Adipocyte (in vitro differentiated cells): ENCODE measurements around the gene HOXB8.

Experiments
- DNase-seq: peaks from one replicate; pipeline ENCODE4 v3.0.0-alpha.2; 2015; ENCODE audit warnings: low read depth
- H3K27me3 ChIP-seq: replicated peaks from 2 replicates; pipeline ENCODE4 v1.7.0; 2013; ENCODE audit warnings: mild to moderate bottlenecking, low read length, moderate library complexity; ENCODE audit not compliant: control insufficient read depth, insufficient read depth
- H3K36me3 ChIP-seq: 2 replicates; pipeline ENCODE4 v1.7.0; 2013; ENCODE audit warnings: low read length, mild to moderate bottlenecking, moderate library complexity; ENCODE audit not compliant: control insufficient read depth, insufficient read depth, severe bottlenecking
- H3K4me1 ChIP-seq: 2 replicates; pipeline ENCODE4 v1.7.0; 2013; ENCODE audit warnings: mild to moderate bottlenecking, low read length, moderate library complexity; ENCODE audit not compliant: control insufficient read depth, insufficient read depth
- H3K4me3 ChIP-seq: 2 replicates; pipeline ENCODE4 v1.7.0; 2013; ENCODE audit warnings: mild to moderate bottlenecking, low read length, moderate library complexity
- H3K9ac ChIP-seq: 2 replicates; pipeline ENCODE4 v1.7.0; 2013; ENCODE audit warnings: mild to moderate bottlenecking, low read length, moderate library complexity
- H3K9me3 ChIP-seq: 2 replicates; pipeline ENCODE4 v1.7.0; 2013; ENCODE audit warnings: mild to moderate bottlenecking, low read length, moderate library complexity; ENCODE audit not compliant: control insufficient read depth

Gene HOXB8

GRCh38 chr17:48579760-48580554 is 35.1 kb downstream of the HOXB8 start:
- Histone ChIP-seq H3K9me3 (no peaks in the 10 kb centered on the region), H3K4me3 (peak overlapping the region; percentile 90), H3K36me3 (no peaks in the 10 kb centered on the region), H3K27me3 (no peaks in the 10 kb centered on the region), H3K9ac (peak overlapping the region; percentile 91), H3K4me1 (peaks cover 54% of the 10 kb centered on the region)
- DNase-seq, result no peak

GRCh38 chr17:48579471-48579759 is 35.7 kb downstream of the HOXB8 start:
- no peak for DNase-seq
- Histone ChIP-seq H3K9me3 (no peaks in the 10 kb centered on the region), H3K9ac (peak overlapping the region; percentile 93), H3K4me3 (peak overlapping the region; percentile 90), H3K36me3 (no peaks in the 10 kb centered on the region), H3K27me3 (no peaks in the 10 kb centered on the region), H3K4me1 (peaks cover 56% of the 10 kb centered on the region)

- Histone ChIP-seq H3K36me3 (no peaks in the 10 kb centered on the region), H3K4me1 (peaks cover 56% of the 10 kb centered on the region), H3K4me3 (peak overlapping the region; percentile 87), H3K9ac (peak overlapping the region; percentile 93), H3K27me3 (no peaks in the 10 kb centered on the region), H3K9me3 (no peaks in the 10 kb centered on the region)
- no peak for DNase-seq
Observed at GRCh38 chr17:48578616-48579470, 36.2 kb downstream of the HOXB8 start.

- DNase-seq, result no peak
Observed at GRCh38 chr17:48577946-48578615, 37.0 kb downstream of the HOXB8 start, which contains the start of gene HOXB4. TSS of gene HOXB4 (minus strand) at chr17:48578350. CDS start at chr17:48578319, 31 bp downstream.

GRCh38 chr17:48577330-48577945 is 37.7 kb downstream of the HOXB8 start:
- Histone ChIP-seq H3K27me3 (no peaks in the 10 kb centered on the region), H3K4me3 (peak overlapping the region; percentile 87)
- no peak for DNase-seq

More at GRCh38 chr17:48577946-48578615, 37.0 kb downstream of the HOXB8 start, which contains the start of gene HOXB4:
- H3K36me3 ChIP-seq, result no peaks in the 10 kb centered on the region
- H3K9ac ChIP-seq, result peak within 1 kb of the TSS; percentile 93
- no peaks in the 10 kb centered on the region for H3K27me3 ChIP-seq
- H3K4me3 ChIP-seq, result peak within 1 kb of the TSS; percentile 87
- H3K4me1 ChIP-seq, result peaks cover 62% of the 10 kb centered on the region
- H3K9me3 ChIP-seq, result no peaks in the 10 kb centered on the region

GRCh38 chr17:48576479-48577309 is 38.4 kb downstream of the HOXB8 start:
- peaks cover 68% of the 10 kb centered on the region for H3K4me1 ChIP-seq
- DNase-seq, result no peak
- peak overlapping the region; percentile 87 for H3K4me3 ChIP-seq

More at GRCh38 chr17:48577330-48577945, 37.7 kb downstream of the HOXB8 start:
- peaks cover 62% of the 10 kb centered on the region for H3K4me1 ChIP-seq
- no peaks in the 10 kb centered on the region for H3K9me3 ChIP-seq
- peak overlapping the region; percentile 93 for H3K9ac ChIP-seq
- no peaks in the 10 kb centered on the region for H3K36me3 ChIP-seq

GRCh38 chr17:48575673-48576478 is 39.2 kb downstream of the HOXB8 start:
- Histone ChIP-seq H3K4me3 (peak overlapping the region; percentile 73), H3K4me1 (peaks cover 68% of the 10 kb centered on the region), H3K9me3 (no peaks in the 10 kb centered on the region), H3K9ac (peak overlapping the region; percentile 88), H3K27me3 (no peaks in the 10 kb centered on the region), H3K36me3 (no peaks in the 10 kb centered on the region)
- no peak for DNase-seq

More at GRCh38 chr17:48576479-48577309, 38.4 kb downstream of the HOXB8 start:
- Histone ChIP-seq H3K27me3 (no peaks in the 10 kb centered on the region), H3K9ac (peak overlapping the region; percentile 93), H3K9me3 (no peaks in the 10 kb centered on the region), H3K36me3 (no peaks in the 10 kb centered on the region)

- no peak for DNase-seq
- peak overlapping the region; percentile 88 for H3K9ac ChIP-seq
- no peaks in the 10 kb centered on the region for H3K27me3 ChIP-seq
- H3K4me1 ChIP-seq, result peaks cover 70% of the 10 kb centered on the region
- no peaks in the 10 kb centered on the region for H3K9me3 ChIP-seq
- H3K4me3 ChIP-seq, result peak overlapping the region; percentile 73
- H3K36me3 ChIP-seq, result no peaks in the 10 kb centered on the region
Observed at GRCh38 chr17:48575066-48575582, 40.0 kb downstream of the HOXB8 start.

- DNase-seq, result no peak
- peaks cover 75% of the 10 kb centered on the region for H3K4me1 ChIP-seq
- H3K4me3 ChIP-seq, result peak overlapping the region; percentile 73
- H3K27me3 ChIP-seq, result no peaks in the 10 kb centered on the region
- H3K9me3 ChIP-seq, result no peaks in the 10 kb centered on the region
- H3K36me3 ChIP-seq, result no peaks in the 10 kb centered on the region
- peak overlapping the region; percentile 88 for H3K9ac ChIP-seq
Observed at GRCh38 chr17:48574505-48575065, 40.5 kb downstream of the HOXB8 start.
